Measurements from ENCODE around the gene CHCHD6.

CHCHD6 gene

GRCh38 chr3:126706631-126707030 is 2.6 kb downstream of the CHCHD6 start:
- DNase-seq = no peak

- DNase-seq = no peak
Observed at GRCh38 chr3:126711121-126711760, 7.2 kb downstream of the CHCHD6 start.

GRCh38 chr3:126713199-126713598 is 9.2 kb downstream of the CHCHD6 start:
- DNase-seq = no peak

- DNase-seq = no peak
Observed at GRCh38 chr3:126714276-126714900, 10.3 kb downstream of the CHCHD6 start.

- no peak for DNase-seq
Observed at GRCh38 chr3:126714921-126715320, 10.9 kb downstream of the CHCHD6 start.

- no peak for DNase-seq
Observed at GRCh38 chr3:126715432-126715831, 11.4 kb downstream of the CHCHD6 start.

GRCh38 chr3:126716057-126716456 is 12.0 kb downstream of the CHCHD6 start:
- no peak for DNase-seq

- no peak for DNase-seq
Observed at GRCh38 chr3:126718561-126719445, 14.8 kb downstream of the CHCHD6 start.

- no peak for DNase-seq
Observed at GRCh38 chr3:126720596-126720995, 16.6 kb downstream of the CHCHD6 start.

- no peak for DNase-seq
Observed at GRCh38 chr3:126721246-126721645, 17.2 kb downstream of the CHCHD6 start.

- no peak for DNase-seq
Observed at GRCh38 chr3:126723237-126723636, 19.2 kb downstream of the CHCHD6 start.

- DNase-seq = no peak
Observed at GRCh38 chr3:126723801-126724200, 19.8 kb downstream of the CHCHD6 start.

GRCh38 chr3:126728680-126729079 is 24.6 kb downstream of the CHCHD6 start:
- DNase-seq = no peak

- DNase-seq = no peak
Observed at GRCh38 chr3:126730376-126730775, 26.3 kb downstream of the CHCHD6 start.

- no peak for DNase-seq
Observed at GRCh38 chr3:126731044-126731443, 27.0 kb downstream of the CHCHD6 start.

- DNase-seq = no peak
Observed at GRCh38 chr3:126732281-126733060, 28.4 kb downstream of the CHCHD6 start.

GRCh38 chr3:126733061-126733430 is 29.0 kb downstream of the CHCHD6 start:
- no peak for DNase-seq

- no peak for DNase-seq
Observed at GRCh38 chr3:126734106-126734723, 30.2 kb downstream of the CHCHD6 start.

GRCh38 chr3:126737527-126737926 is 33.5 kb downstream of the CHCHD6 start:
- DNase-seq = no peak

GRCh38 chr3:126742057-126742456 is 38.0 kb downstream of the CHCHD6 start:
- no peak for DNase-seq

GRCh38 chr3:126743350-126743749 is 39.3 kb downstream of the CHCHD6 start:
- no peak for DNase-seq

GRCh38 chr3:126743781-126744180 is 39.7 kb downstream of the CHCHD6 start:
- no peak for DNase-seq

All from stimulated activated CD4-positive, alpha-beta T cell treated with anti-CD3 and anti-CD28 coated beads, Interleukin-4, amount 100 ng/mL, for 24 hours (primary cell).